ENCODE results near the gene PLCL2.

Gene PLCL2

GRCh38 chr3:16936676-16937230, 52.0 kb downstream of the PLCL2 start:
- peak; percentile 34 to 73 (median 68) for DNase-seq
- POLR2A ChIA-PET: interaction anchor here (1.2 kb wide), 1 partner anchor 28 kb away, joined by 3 read pairs; no protein-coding TSS in a partner anchor
- CTCF ChIA-PET: interaction anchor here (1.3 kb wide), 1 partner anchor 10 kb away, joined by 5 read pairs; no protein-coding TSS in a partner anchor
- Histone ChIP-seq H3K36me3 (ENCODE audit: control insufficient read depth in 4 of 4, insufficient read depth in 4 of 4, low read length in 3 of 4) (no peaks in the 10 kb centered on the region), H3K27me3 (replicated peaks in 2 of 5; ENCODE audit: control insufficient read depth in 4 of 5, insufficient read depth in 5 of 5, low read length in 4 of 5) (no peaks in the 10 kb centered on the region), H3K9me3 (ENCODE audit: control extremely low read depth in 1 of 5, control insufficient read depth in 4 of 5, insufficient read depth in 2 of 5, low read depth in 1 of 5, low read length in 4 of 5) (no peaks in the 10 kb centered on the region), H3K4me3 (ENCODE audit: control insufficient read depth in 1 of 7, extremely low read depth in 1 of 7, insufficient read depth in 4 of 7, low read depth in 2 of 7, low read length in 6 of 7) (peak overlapping the region in 6 of 7 experiments; percentile 41 to 60 (median 52)), H3K27ac (ENCODE audit: insufficient read depth in 1 of 2, low read depth in 1 of 2, low read length in 2 of 2, poor library complexity in 1 of 2, severe bottlenecking in 2 of 2) (peak overlapping the region; percentile 41 to 60), H3K4me1 (ENCODE audit: control extremely low read depth in 1 of 4, control insufficient read depth in 4 of 4, insufficient read depth in 4 of 4, low read length in 3 of 4) (peaks cover 42 to 97% (median 53%) of the 10 kb centered on the region in 4 experiments)
- no CpG with 5 or more reads among the region's 7 CpGs for WGBS (ENCODE audit: insufficient coverage)

GRCh38 chr3:16937326-16937845, 52.6 kb downstream of the PLCL2 start:
- ChIA-PET CTCF (interaction anchor here (0.9 to 1.5 kb wide), 2 partner anchors 10 to 23 kb away, joined by 3 to 5 read pairs; no protein-coding TSS in a partner anchor), POLR2A (no interaction called here)
- Histone ChIP-seq H3K4me1 (ENCODE audit: control extremely low read depth in 1 of 4, control insufficient read depth in 4 of 4, insufficient read depth in 4 of 4, low read length in 3 of 4) (peaks cover 42 to 99% (median 57%) of the 10 kb centered on the region in 4 experiments), H3K36me3 (ENCODE audit: control insufficient read depth in 4 of 4, insufficient read depth in 4 of 4, low read length in 3 of 4) (no peaks in the 10 kb centered on the region), H3K27ac (ENCODE audit: insufficient read depth in 1 of 2, low read depth in 1 of 2, low read length in 2 of 2, poor library complexity in 1 of 2, severe bottlenecking in 2 of 2) (peak overlapping the region; percentile 41 to 60), H3K27me3 (replicated peaks in 2 of 5; ENCODE audit: control insufficient read depth in 4 of 5, insufficient read depth in 5 of 5, low read length in 4 of 5) (no peaks in the 10 kb centered on the region), H3K4me3 (ENCODE audit: control insufficient read depth in 1 of 7, extremely low read depth in 1 of 7, insufficient read depth in 4 of 7, low read depth in 2 of 7, low read length in 6 of 7) (peak overlapping the region in 6 of 7 experiments; percentile 41 to 60 (median 52)), H3K9me3 (ENCODE audit: control extremely low read depth in 1 of 5, control insufficient read depth in 4 of 5, insufficient read depth in 2 of 5, low read depth in 1 of 5, low read length in 4 of 5) (no peaks in the 10 kb centered on the region)
- WGBS (ENCODE audit: insufficient coverage): 10% methylated on average over 2 of the region's 6 CpGs
- DNase-seq: peak in 2 of 3 donors; percentile 61 to 79

GRCh38 chr3:16940769-16941700, 56.3 kb downstream of the PLCL2 start:
- Histone ChIP-seq H3K4me3 (ENCODE audit: control insufficient read depth in 1 of 7, extremely low read depth in 1 of 7, insufficient read depth in 4 of 7, low read depth in 2 of 7, low read length in 6 of 7) (no peak overlapping the region), H3K36me3 (ENCODE audit: control insufficient read depth in 4 of 4, insufficient read depth in 4 of 4, low read length in 3 of 4) (peaks cover 0 to 4% (median 0%) of the 10 kb centered on the region in 4 experiments), H3K27ac (ENCODE audit: insufficient read depth in 1 of 2, low read depth in 1 of 2, low read length in 2 of 2, poor library complexity in 1 of 2, severe bottlenecking in 2 of 2) (no peak overlapping the region), H3K27me3 (replicated peaks in 2 of 5; ENCODE audit: control insufficient read depth in 4 of 5, insufficient read depth in 5 of 5, low read length in 4 of 5) (no peaks in the 10 kb centered on the region), H3K4me1 (ENCODE audit: control extremely low read depth in 1 of 4, control insufficient read depth in 4 of 4, insufficient read depth in 4 of 4, low read length in 3 of 4) (peaks cover 34 to 73% (median 47%) of the 10 kb centered on the region in 4 experiments), H3K9me3 (ENCODE audit: control extremely low read depth in 1 of 5, control insufficient read depth in 4 of 5, insufficient read depth in 2 of 5, low read depth in 1 of 5, low read length in 4 of 5) (no peaks in the 10 kb centered on the region)
- no peak for DNase-seq
- WGBS (ENCODE audit: insufficient coverage): 70% methylated on average over 5 of the region's 7 CpGs
- ChIA-PET CTCF (interaction anchor here (0.7 to 1.2 kb wide), 5 partner anchors 20 to 73 kb away, joined by 3 read pairs; partner anchors contain the start of gene PLCL2), POLR2A (no interaction called here)

- ChIA-PET CTCF (interaction anchor here (0.8 to 1.5 kb wide), 4 partner anchors 15 to 99 kb away, joined by 3 to 6 read pairs (median 4); no protein-coding TSS in a partner anchor), POLR2A (no interaction called here)
- no peaks in the 10 kb centered on the region for H3K9me3 ChIP-seq (ENCODE audit: control extremely low read depth in 1 of 5, control insufficient read depth in 4 of 5, insufficient read depth in 2 of 5, low read depth in 1 of 5, low read length in 4 of 5)
- no peaks in the 10 kb centered on the region for H3K27me3 ChIP-seq (replicated peaks in 2 of 5; ENCODE audit: control insufficient read depth in 4 of 5, insufficient read depth in 5 of 5, low read length in 4 of 5)
- H3K27ac ChIP-seq (ENCODE audit: insufficient read depth in 1 of 2, low read depth in 1 of 2, low read length in 2 of 2, poor library complexity in 1 of 2, severe bottlenecking in 2 of 2): peak overlapping the region in 1 of 2 experiments; percentile 10
- peaks cover 16 to 54% (median 32%) of the 10 kb centered on the region in 4 experiments for H3K4me1 ChIP-seq (ENCODE audit: control extremely low read depth in 1 of 4, control insufficient read depth in 4 of 4, insufficient read depth in 4 of 4, low read length in 3 of 4)
- no peak for DNase-seq
- WGBS (ENCODE audit: insufficient coverage): no CpG with 5 or more reads among the region's 1 CpG
- H3K4me3 ChIP-seq (ENCODE audit: control insufficient read depth in 1 of 7, extremely low read depth in 1 of 7, insufficient read depth in 4 of 7, low read depth in 2 of 7, low read length in 6 of 7): no peak overlapping the region
- H3K36me3 ChIP-seq (ENCODE audit: control insufficient read depth in 4 of 4, insufficient read depth in 4 of 4, low read length in 3 of 4): peaks cover 0 to 4% (median 0%) of the 10 kb centered on the region in 4 experiments
Observed at GRCh38 chr3:16942955-16943354, 58.2 kb downstream of the PLCL2 start.

GRCh38 chr3:16943857-16944256, 59.1 kb downstream of the PLCL2 start:
- Histone ChIP-seq H3K9me3 (ENCODE audit: control extremely low read depth in 1 of 5, control insufficient read depth in 4 of 5, insufficient read depth in 2 of 5, low read depth in 1 of 5, low read length in 4 of 5) (no peaks in the 10 kb centered on the region), H3K27me3 (replicated peaks in 2 of 5; ENCODE audit: control insufficient read depth in 4 of 5, insufficient read depth in 5 of 5, low read length in 4 of 5) (no peaks in the 10 kb centered on the region), H3K36me3 (ENCODE audit: control insufficient read depth in 4 of 4, insufficient read depth in 4 of 4, low read length in 3 of 4) (peaks cover 0 to 4% (median 0%) of the 10 kb centered on the region in 4 experiments), H3K27ac (ENCODE audit: insufficient read depth in 1 of 2, low read depth in 1 of 2, low read length in 2 of 2, poor library complexity in 1 of 2, severe bottlenecking in 2 of 2) (no peak overlapping the region), H3K4me1 (ENCODE audit: control extremely low read depth in 1 of 4, control insufficient read depth in 4 of 4, insufficient read depth in 4 of 4, low read length in 3 of 4) (peaks cover 9 to 48% (median 28%) of the 10 kb centered on the region in 4 experiments), H3K4me3 (ENCODE audit: control insufficient read depth in 1 of 7, extremely low read depth in 1 of 7, insufficient read depth in 4 of 7, low read depth in 2 of 7, low read length in 6 of 7) (no peak overlapping the region)
- CTCF ChIA-PET: interaction anchor here (1.1 to 1.5 kb wide), 3 partner anchors 16 to 100 kb away, joined by 3 to 6 read pairs (median 4); no protein-coding TSS in a partner anchor
- POLR2A ChIA-PET: interaction anchor here (0.6 kb wide), 1 partner anchor 41 kb away, joined by 4 read pairs; no protein-coding TSS in a partner anchor
- no peak for DNase-seq

GRCh38 chr3:16944356-16944755, 59.6 kb downstream of the PLCL2 start:
- CTCF ChIA-PET: interaction anchor here (1.4 to 1.5 kb wide), 2 partner anchors 16 kb away, joined by 4 to 6 read pairs; no protein-coding TSS in a partner anchor
- Histone ChIP-seq H3K9me3 (ENCODE audit: control extremely low read depth in 1 of 5, control insufficient read depth in 4 of 5, insufficient read depth in 2 of 5, low read depth in 1 of 5, low read length in 4 of 5) (no peaks in the 10 kb centered on the region), H3K27ac (ENCODE audit: insufficient read depth in 1 of 2, low read depth in 1 of 2, low read length in 2 of 2, poor library complexity in 1 of 2, severe bottlenecking in 2 of 2) (no peak overlapping the region), H3K4me1 (ENCODE audit: control extremely low read depth in 1 of 4, control insufficient read depth in 4 of 4, insufficient read depth in 4 of 4, low read length in 3 of 4) (peaks cover 7 to 43% (median 26%) of the 10 kb centered on the region in 4 experiments), H3K4me3 (ENCODE audit: control insufficient read depth in 1 of 7, extremely low read depth in 1 of 7, insufficient read depth in 4 of 7, low read depth in 2 of 7, low read length in 6 of 7) (no peak overlapping the region), H3K36me3 (ENCODE audit: control insufficient read depth in 4 of 4, insufficient read depth in 4 of 4, low read length in 3 of 4) (peaks cover 0 to 4% (median 0%) of the 10 kb centered on the region in 4 experiments), H3K27me3 (replicated peaks in 2 of 5; ENCODE audit: control insufficient read depth in 4 of 5, insufficient read depth in 5 of 5, low read length in 4 of 5) (no peaks in the 10 kb centered on the region)
- DNase-seq: no peak
- POLR2A ChIA-PET: no interaction called here
- WGBS (ENCODE audit: insufficient coverage): 100% methylated on average over 1 of the region's 1 CpG
